ENCODE data around the gene PSME4. TPM values are rescaled to one million over a fixed set of nuclear protein-coding genes. Genes with fewer than 3 reads are reported as not detected.

Gene PSME4
- total and polyA plus RNA-seq, 2 of the 13 experiments (the other 11 are each of a cell fraction or from before 2014, with no cell fraction given) = 52.1 to 77.8 TPM

- TF ChIP-seq AFF4 (CRISPR knock-in tag; IDR thresholded peaks at IDR 0.05) (0 out of 2 replicates have a peak, but pooled peaks have one; percentile 14), POLR2A (IDR thresholded peaks at IDR 0.05; ENCODE audit: insufficient read depth in 1 of 2, low read depth in 2 of 2, low read length in 2 of 2) (peak in 1 of 2 experiments; percentile 54; a peak in 2 of 4 replicates), KMT2B (CRISPR knock-in tag; IDR thresholded peaks at IDR 0.05) (no peak), NR3C1 (CRISPR knock-in tag; IDR thresholded peaks at IDR 0.05) (no peak), ZFP91 (CRISPR knock-in tag; IDR thresholded peaks at IDR 0.05; ENCODE audit: borderline replicate concordance) (no peak), ZNF891 (CRISPR knock-in tag; IDR thresholded peaks at IDR 0.05) (peak; percentile 58; the same call in 1 of the 2 replicates), KMT2A (CRISPR knock-in tag; IDR thresholded peaks at IDR 0.05) (no peak), GPN1 (CRISPR knock-in tag; IDR thresholded peaks at IDR 0.05; ENCODE audit: borderline replicate concordance) (no peak), NCOR1 (IDR thresholded peaks at IDR 0.05; ENCODE audit: borderline replicate concordance, low read length) (no peak), ZNF552 (CRISPR knock-in tag; IDR thresholded peaks at IDR 0.05; ENCODE audit: borderline replicate concordance) (0 out of 2 replicates have a peak, but pooled peaks have one; percentile 8), SP5 (CRISPR knock-in tag; IDR thresholded peaks at IDR 0.05; ENCODE audit: borderline replicate concordance, low read depth) (peak; percentile 3; the same call in 1 of the 2 replicates), RORA (CRISPR knock-in tag; IDR thresholded peaks at IDR 0.05) (no peak), SMAD3 (CRISPR knock-in tag; IDR thresholded peaks at IDR 0.05) (no peak), ZSCAN21 (CRISPR knock-in tag; IDR thresholded peaks at IDR 0.05; ENCODE audit: borderline replicate concordance) (no peak), ZNF547 (CRISPR knock-in tag; IDR thresholded peaks at IDR 0.05) (peak; percentile 21; the same call in 1 of the 2 replicates), PBX2 (CRISPR knock-in tag; IDR thresholded peaks at IDR 0.05) (no peak), ZNF333 (CRISPR knock-in tag; IDR thresholded peaks at IDR 0.05; ENCODE audit: borderline replicate concordance) (peak; percentile 28; the same call in 1 of the 2 replicates), NFYB (CRISPR knock-in tag; IDR thresholded peaks at IDR 0.05) (no peak), ZNF326 (CRISPR knock-in tag; IDR thresholded peaks at IDR 0.05; ENCODE audit: borderline replicate concordance) (no peak), ZNF510 (CRISPR knock-in tag; IDR thresholded peaks at IDR 0.05; ENCODE audit: low read depth) (no peak), ZNF292 (CRISPR knock-in tag; IDR thresholded peaks at IDR 0.05; ENCODE audit: borderline replicate concordance, low read depth) (no peak; the same call in 1 of the 2 replicates), DMAP1 (CRISPR knock-in tag; IDR thresholded peaks at IDR 0.05) (no peak), ZNF12 (CRISPR knock-in tag; IDR thresholded peaks at IDR 0.05) (no peak), NR2F2 (IDR thresholded peaks at IDR 0.05; ENCODE audit: borderline replicate concordance, low read depth) (no peak)
- TF ChIP-seq, protein P1, sequence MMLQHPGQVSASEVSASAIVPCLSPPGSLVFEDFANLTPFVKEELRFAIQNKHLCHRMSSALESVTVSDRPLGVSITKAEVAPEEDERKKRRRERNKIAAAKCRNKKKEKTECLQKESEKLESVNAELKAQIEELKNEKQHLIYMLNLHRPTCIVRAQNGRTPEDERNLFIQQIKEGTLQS (CRISPR knock-in tag; IDR thresholded peaks at IDR 0.05) = no peak
These were observed 647 bp downstream of the PSME4 start (continued) for GRCh38 chr2:53969968-53970723.

Measured in HepG2 (cell line).